ENCODE data around the gene NAA60. TPM values are rescaled to one million over a fixed set of nuclear protein-coding genes. Genes with fewer than 3 reads are reported as not detected.

NAA60 gene
- total and polyA plus RNA-seq, 4 donors, result 11.3 to 41.3 (median 25.6) TPM

GRCh38 chr16:3484318-3485096, 41.0 kb downstream of the NAA60 start:
- Histone ChIP-seq H3K9ac (ENCODE audit: low read depth in 1 of 2, low read length in 2 of 2) (no peak overlapping the region), H3K36me3 (ENCODE audit: control insufficient read depth in 4 of 4, insufficient read depth in 3 of 4, low read depth in 1 of 4, low read length in 3 of 4) (peaks cover 24 to 66% (median 38%) of the 10 kb centered on the region in 4 donors), H3K27me3 (ENCODE audit: control insufficient read depth in 4 of 4, insufficient read depth in 4 of 4, low read length in 3 of 4) (no peaks in the 10 kb centered on the region), H3K4me3 (ENCODE audit: low read depth in 1 of 3, low read length in 3 of 3) (no peak overlapping the region), H3K9me3 (ENCODE audit: control insufficient read depth in 4 of 4, low read length in 3 of 4) (no peaks in the 10 kb centered on the region), H3K4me1 (ENCODE audit: control insufficient read depth in 4 of 4, insufficient read depth in 4 of 4, low read length in 3 of 4) (peaks cover 0 to 3% (median 0%) of the 10 kb centered on the region in 4 donors), H3K27ac (ENCODE audit: low read depth in 1 of 2, low read length in 2 of 2) (no peak overlapping the region)
- WGBS, result 92% methylated on average over 30 of the region's 30 CpGs
- TF ChIP-seq FOXA1 (IDR thresholded peaks at IDR 0.05) (no peak), FOXA2 (IDR thresholded peaks at IDR 0.05) (no peak), RAD21 (IDR thresholded peaks at IDR 0.05) (no peak), RXRA (IDR thresholded peaks at IDR 0.05) (no peak), HNF4G (IDR thresholded peaks at IDR 0.05) (no peak)
- no peak for DNase-seq (ENCODE audit: low spot score)

GRCh38 chr16:3485097-3485745, 41.7 kb downstream of the NAA60 start:
- Histone ChIP-seq H3K4me1 (ENCODE audit: control insufficient read depth in 4 of 4, insufficient read depth in 4 of 4, low read length in 3 of 4) (peaks cover 0 to 3% (median 0%) of the 10 kb centered on the region in 4 donors), H3K27me3 (ENCODE audit: control insufficient read depth in 4 of 4, insufficient read depth in 4 of 4, low read length in 3 of 4) (no peaks in the 10 kb centered on the region), H3K9me3 (ENCODE audit: control insufficient read depth in 4 of 4, low read length in 3 of 4) (no peaks in the 10 kb centered on the region), H3K36me3 (ENCODE audit: control insufficient read depth in 4 of 4, insufficient read depth in 3 of 4, low read depth in 1 of 4, low read length in 3 of 4) (peaks cover 22 to 61% (median 34%) of the 10 kb centered on the region in 4 donors), H3K4me3 (ENCODE audit: low read depth in 1 of 3, low read length in 3 of 3) (no peak overlapping the region), H3K27ac (ENCODE audit: low read depth in 1 of 2, low read length in 2 of 2) (no peak overlapping the region), H3K9ac (ENCODE audit: low read depth in 1 of 2, low read length in 2 of 2) (no peak overlapping the region)
- WGBS, result 90% methylated on average over 15 of the region's 15 CpGs
- no peak for DNase-seq (ENCODE audit: low spot score)
- no peak for TF ChIP-seq FOXA2 (IDR thresholded peaks at IDR 0.05)
- no peak for TF ChIP-seq REST (IDR thresholded peaks at IDR 0.05)
- no peak for TF ChIP-seq SP1 (IDR thresholded peaks at IDR 0.05)
- TF ChIP-seq HNF4G (IDR thresholded peaks at IDR 0.05), result no peak
- no peak for TF ChIP-seq JUND (IDR thresholded peaks at IDR 0.05)
- no peak for TF ChIP-seq HNF4A (conservative IDR thresholded peaks at IDR 0.05)
- no peak for TF ChIP-seq FOXA1 (IDR thresholded peaks at IDR 0.05)
- TF ChIP-seq NR2F2 (IDR thresholded peaks at IDR 0.05), result no peak
- no peak for TF ChIP-seq EGR1 (IDR thresholded peaks at IDR 0.05; ENCODE audit: low read depth in 2 of 2)
- TF ChIP-seq TAF1 (conservative IDR thresholded peaks at IDR 0.05), result no peak
- no peak for TF ChIP-seq GABPA (IDR thresholded peaks at IDR 0.05 in 1 of 2, conservative IDR thresholded peaks at IDR 0.05 in 1 of 2)

All from liver (tissue), 9 donors.